Smooth muscle cell (in vitro differentiated cells): ENCODE data around the gene SLC25A28. TPM values are rescaled to one million over a fixed set of nuclear protein-coding genes. Genes with fewer than 3 reads are reported as not detected.
A peak's percentile ranks its signal among the peaks of the same experiment; 100 is the strongest.

ENCODE experiments used
- DNase-seq: peaks from one replicate; lab custom pipeline; 2025; ENCODE audit not compliant: unreplicated experiment; lab: John Stamatoyannopoulos, UW
- H2AFZ ChIP-seq: fragments of 200-600 bp; sonication (generic); 2 replicates; pipeline ENCODE4 v1.6.0; 2016; ENCODE audit warnings: antibody characterized with exemption, low read depth, mild to moderate bottlenecking
- H3F3A ChIP-seq: fragments of 200-600 bp; sonication (generic); 2 replicates; pipeline ENCODE4 v1.6.0; 2017; ENCODE audit warnings: antibody characterized with exemption, low read depth
- H3K27ac ChIP-seq: fragments of 200-600 bp; sonication (generic); 2 replicates; pipeline ENCODE4 v1.5.1; 2016; ENCODE audit warnings: low read depth, mild to moderate bottlenecking
- H3K27me3 ChIP-seq: fragments of 200-600 bp; sonication (generic); 2 replicates; pipeline ENCODE4 v1.6.1; 2016; ENCODE audit warnings: low read depth, mild to moderate bottlenecking
- H3K36me3 ChIP-seq: fragments of 200-600 bp; sonication (generic); 2 replicates; pipeline ENCODE4 v1.5.1; 2016; ENCODE audit warnings: low read depth
- H3K4me1 ChIP-seq: fragments of 200-600 bp; sonication (generic); 2 replicates; pipeline ENCODE4 v1.5.1; 2016; ENCODE audit warnings: low read depth
- H3K4me2 ChIP-seq: fragments of 200-600 bp; sonication (generic); 2 replicates; pipeline ENCODE4 v1.6.0; 2016; ENCODE audit warnings: mild to moderate bottlenecking
- H3K4me3 ChIP-seq: fragments of 200-600 bp; sonication (generic); 2 replicates; pipeline ENCODE4 v1.5.1; 2016; ENCODE audit warnings: mild to moderate bottlenecking
- H3K79me2 ChIP-seq: fragments of 200-600 bp; sonication (generic); 2 replicates; pipeline ENCODE4 v1.6.0; 2016; ENCODE audit warnings: low read depth, mild to moderate bottlenecking
- H3K9ac ChIP-seq: fragments of 200-600 bp; sonication (generic); 2 replicates; pipeline ENCODE4 v1.6.0; 2016; ENCODE audit warnings: low read depth
- H3K9me3 ChIP-seq: fragments of 200-600 bp; sonication (generic); replicated peaks from 2 replicates; pipeline ENCODE4 v1.5.1; 2016; ENCODE audit warnings: low read depth
- H4K20me1 ChIP-seq: fragments of 200-600 bp; sonication (generic); 2 replicates; pipeline ENCODE4 v1.6.0; 2016; ENCODE audit warnings: low read depth
- WGBS: methylation state at CpG from one replicate; pipeline ENCODE4 v1.1.7; 2016; ENCODE audit warnings: low lambda C conversion rate; 5-methylcytosine and 5-hydroxymethylcytosine counted together
- polyA plus RNA-seq: library from polyadenylated mRNA; unstranded; fragments of >200 nt; fragmentation: Nextera tagmentation; extraction: Ambion mirVana; gene quantifications from 2 replicates; pipeline ENCODE4 v1.2.1, GENCODE V29; 2016
- total RNA-seq: library from RNA; depleted of rRNA; stranded (reverse); fragments of >200 nt; gene quantifications from 2 replicates; pipeline ENCODE4 v1.2.3, GENCODE V29; 2014
- TF ChIP-seq, protein P1 (sequence below): fragments of 200-600 bp; sonication (generic); IDR thresholded peaks from 2 replicates; pipeline ENCODE4 v1.5.1; 2017; ENCODE audit warnings: borderline replicate concordance, mild to moderate bottlenecking, antibody characterized with exemption; ENCODE audit not compliant: insufficient read depth, poor library complexity, severe bottlenecking

SLC25A28 gene
- total and polyA plus RNA-seq, 2 experiments from 2014 or later, result 35.0 to 43.3 TPM

DNA sequence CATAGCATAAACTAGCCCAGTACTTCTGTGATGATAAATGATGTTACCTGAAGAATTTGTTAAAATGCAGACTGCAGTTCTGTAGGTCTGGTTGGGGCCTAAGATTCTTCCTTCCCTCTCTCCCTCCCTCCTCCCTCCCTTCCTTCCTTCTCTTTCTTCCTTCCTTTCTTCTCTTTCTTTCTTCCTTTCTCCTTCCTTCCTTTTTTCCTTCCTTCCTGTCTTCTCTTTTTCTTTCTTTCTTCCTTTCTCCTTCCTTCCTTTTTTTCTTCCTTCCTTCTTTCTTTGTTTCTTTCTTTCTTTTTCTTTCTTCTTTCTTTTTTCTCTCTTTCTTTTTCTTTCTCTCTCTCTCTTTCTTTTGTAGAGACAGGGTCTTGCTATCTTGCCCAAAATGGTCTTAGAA lies 3.7 kb upstream of the SLC25A28 start:
- no peak overlapping the region for H3K27ac ChIP-seq
- H3K27me3 ChIP-seq, result no peaks in the 10 kb centered on the region
- H3K4me3 ChIP-seq, result no peak overlapping the region
- H3K79me2 ChIP-seq, result peaks cover 10% of the 10 kb centered on the region
- no peak overlapping the region for H3K4me2 ChIP-seq
- H3K36me3 ChIP-seq, result no peaks in the 10 kb centered on the region
- no peak for DNase-seq
- H3K4me1 ChIP-seq, result peaks cover 14% of the 10 kb centered on the region
- no peaks in the 10 kb centered on the region for H3K9me3 ChIP-seq
- H4K20me1 ChIP-seq, result peaks cover 3% of the 10 kb centered on the region
- H3K9ac ChIP-seq, result no peak overlapping the region
- no peak overlapping the region for H2AFZ ChIP-seq
- TF ChIP-seq, protein P1, sequence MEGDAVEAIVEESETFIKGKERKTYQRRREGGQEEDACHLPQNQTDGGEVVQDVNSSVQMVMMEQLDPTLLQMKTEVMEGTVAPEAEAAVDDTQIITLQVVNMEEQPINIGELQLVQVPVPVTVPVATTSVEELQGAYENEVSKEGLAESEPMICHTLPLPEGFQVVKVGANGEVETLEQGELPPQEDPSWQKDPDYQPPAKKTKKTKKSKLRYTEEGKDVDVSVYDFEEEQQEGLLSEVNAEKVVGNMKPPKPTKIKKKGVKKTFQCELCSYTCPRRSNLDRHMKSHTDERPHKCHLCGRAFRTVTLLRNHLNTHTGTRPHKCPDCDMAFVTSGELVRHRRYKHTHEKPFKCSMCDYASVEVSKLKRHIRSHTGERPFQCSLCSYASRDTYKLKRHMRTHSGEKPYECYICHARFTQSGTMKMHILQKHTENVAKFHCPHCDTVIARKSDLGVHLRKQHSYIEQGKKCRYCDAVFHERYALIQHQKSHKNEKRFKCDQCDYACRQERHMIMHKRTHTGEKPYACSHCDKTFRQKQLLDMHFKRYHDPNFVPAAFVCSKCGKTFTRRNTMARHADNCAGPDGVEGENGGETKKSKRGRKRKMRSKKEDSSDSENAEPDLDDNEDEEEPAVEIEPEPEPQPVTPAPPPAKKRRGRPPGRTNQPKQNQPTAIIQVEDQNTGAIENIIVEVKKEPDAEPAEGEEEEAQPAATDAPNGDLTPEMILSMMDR, result no peak
- H3F3A ChIP-seq, result peaks cover 15% of the 10 kb centered on the region

DNA sequence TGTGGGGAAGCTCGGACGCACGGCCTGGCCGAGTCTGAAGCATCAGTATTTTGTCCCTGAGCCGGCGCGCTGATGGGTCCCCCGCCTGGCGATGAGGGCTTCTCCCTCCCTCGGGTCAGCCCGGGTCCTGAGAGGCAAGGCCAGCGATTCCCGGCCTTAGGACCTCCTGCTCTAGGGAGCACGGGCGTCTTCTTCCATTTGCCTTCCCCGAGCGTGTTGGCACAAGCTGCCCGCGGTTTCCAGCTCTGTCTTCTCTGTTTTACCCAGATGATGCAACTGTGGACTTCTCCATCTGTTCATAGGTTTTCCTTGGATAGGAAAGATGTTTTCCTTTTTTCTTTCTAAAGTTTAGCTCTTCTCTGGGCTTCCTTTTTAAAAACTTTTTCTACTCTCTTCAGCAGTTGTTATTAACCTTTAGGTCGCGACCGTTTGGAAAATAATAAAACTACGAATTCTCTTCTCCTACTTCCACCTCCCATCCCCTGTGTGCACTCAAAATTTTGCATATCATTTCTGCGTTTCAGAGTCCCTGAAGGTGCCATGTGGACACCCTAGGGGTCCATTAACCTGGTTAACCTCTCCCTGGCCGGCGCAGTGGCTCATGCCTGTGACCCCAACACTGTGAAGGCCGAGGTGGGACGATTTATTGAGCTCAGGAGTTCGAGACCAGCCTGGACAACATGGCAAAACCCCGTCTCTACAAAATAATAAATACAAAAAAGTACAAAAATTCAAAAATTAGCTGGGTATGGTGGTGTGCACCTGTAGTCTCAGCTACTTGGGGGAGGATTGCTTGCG lies 1.4 kb upstream of the SLC25A28 start:
- peak overlapping the region; percentile 99 for H3K27ac ChIP-seq
- H3F3A ChIP-seq, result peaks cover 15% of the 10 kb centered on the region
- 19% methylated on average over 31 of the region's 31 CpGs for WGBS
- DNase-seq, result no peak
- H3K9me3 ChIP-seq, result no peaks in the 10 kb centered on the region
- H3K36me3 ChIP-seq, result no peaks in the 10 kb centered on the region
- no peaks in the 10 kb centered on the region for H3K27me3 ChIP-seq
- H3K9ac ChIP-seq, result peak overlapping the region; percentile 96
- peaks cover 25% of the 10 kb centered on the region for H4K20me1 ChIP-seq
- TF ChIP-seq, protein P1, result no peak
- H3K4me3 ChIP-seq, result peak overlapping the region; percentile 83
- peak overlapping the region; percentile 79 for H2AFZ ChIP-seq
- H3K4me1 ChIP-seq, result peaks cover 29% of the 10 kb centered on the region
- peak overlapping the region; percentile 87 for H3K4me2 ChIP-seq
- H3K79me2 ChIP-seq, result peaks cover 33% of the 10 kb centered on the region

DNA sequence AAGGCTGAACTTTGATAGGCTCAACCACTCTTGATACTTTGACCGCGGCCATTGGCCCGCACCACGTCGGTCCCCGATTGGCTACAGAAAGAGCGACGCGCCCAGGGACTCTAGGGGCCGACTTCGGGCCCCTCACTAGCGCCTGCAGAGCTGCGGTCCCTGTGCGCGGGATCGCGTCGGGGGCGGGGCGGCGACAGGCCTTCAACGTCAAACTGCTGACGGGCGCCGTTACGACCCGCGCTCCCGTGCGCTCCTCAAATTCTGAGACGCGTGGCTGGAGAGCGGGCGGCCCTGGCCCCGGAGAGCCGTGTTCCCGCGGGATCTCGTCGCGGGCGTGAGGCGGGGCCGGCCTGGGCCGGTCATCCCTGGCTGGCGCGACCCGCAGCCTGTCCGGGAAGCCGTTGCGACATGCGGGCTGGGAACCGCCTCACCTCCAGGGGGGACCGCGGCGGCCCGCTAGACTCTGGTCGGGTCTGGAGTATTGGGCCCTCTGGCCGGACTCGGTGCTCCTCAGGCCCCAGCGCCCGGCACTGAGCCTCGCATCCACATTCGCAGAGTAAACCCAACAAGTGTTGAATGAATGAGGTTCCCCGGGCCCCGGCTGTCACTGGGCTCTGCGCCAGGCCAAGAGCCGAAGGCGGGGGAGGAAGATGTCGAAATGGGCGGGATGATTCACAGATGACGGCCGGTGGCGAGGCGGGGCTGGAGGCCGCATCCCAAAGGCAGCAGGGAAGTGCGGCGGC lies 643 bp upstream of the SLC25A28 start:
- peak overlapping the region; percentile 87 for H3K4me2 ChIP-seq
- H3K9me3 ChIP-seq, result no peaks in the 10 kb centered on the region
- no peaks in the 10 kb centered on the region for H3K27me3 ChIP-seq
- peak overlapping the region; percentile 79 for H2AFZ ChIP-seq
- under 1% methylated on average over 76 of the region's 78 CpGs for WGBS
- H3K36me3 ChIP-seq, result no peaks in the 10 kb centered on the region
- H3K9ac ChIP-seq, result peak overlapping the region; percentile 96
- peaks cover 32% of the 10 kb centered on the region for H4K20me1 ChIP-seq
- peak overlapping the region; percentile 99 for H3K27ac ChIP-seq
- peak overlapping the region; percentile 83 for H3K4me3 ChIP-seq
- TF ChIP-seq, protein P1, result no peak
- DNase-seq, result peak; percentile 98
- H3F3A ChIP-seq, result peaks cover 15% of the 10 kb centered on the region
- H3K79me2 ChIP-seq, result peaks cover 41% of the 10 kb centered on the region
- H3K4me1 ChIP-seq, result peaks cover 29% of the 10 kb centered on the region
